A549 (cell line): ENCODE data around the gene MVK. TPM values are rescaled to one million over a fixed set of nuclear protein-coding genes. Genes with fewer than 3 reads are reported as not detected.

Source experiments
- ATAC-seq, 2 experiments: fragments of 200-7000 bp in 1 of 2; fragments of >200 bp in 1 of 2; cut with Nextera tagmentation in 1 of 2; cut with Tn5 transposase in 1 of 2; 3 replicates each; pipeline versions ENCODE4 v1.8.0 to v1.9.1; 2018 to 2020; ENCODE audit warnings: mild to moderate bottlenecking in 1 of 2, moderate library complexity in 1 of 2
- CTCF ChIA-PET: fragments of 300-600 bp; sonication (Branson Sonifier 250); formaldehyde crosslinking; extraction: SDS; loops from one replicate; lab custom pipeline; 2021; ENCODE audit warnings: antibody characterized with exemption, inconsistent platforms; lab: Yijun Ruan, JAX
- POLR2A ChIA-PET: fragments of 350-600 bp; formaldehyde crosslinking; extraction: SDS; loops from one replicate; lab custom pipeline; 2021; ENCODE audit warnings: antibody characterized with exemption, inconsistent platforms; lab: Yijun Ruan, JAX
- DNase-seq, 2 experiments: peaks; one replicate each; pipeline versions ENCODE4 v3.0.0 to v3.0.0-alpha.2; 2011 to 2016; ENCODE audit warnings: low read depth in 1 of 2, low spot score in 1 of 2
- FAIRE-seq: peaks from 2 replicates; lab custom pipeline; 2011; peaks lifted over from hg19 to GRCh38; lab: Jason Lieb, UNC
- H3K27ac ChIP-seq, 2 experiments: fragments of >200 bp; sonication (Bioruptor Twin); formaldehyde crosslinking; 3 replicates each; pipeline ENCODE4 v1.5.1; 2016 to 2017
- H3K4me1 ChIP-seq: fragments of >200 bp; sonication (Bioruptor Twin); formaldehyde crosslinking; 3 replicates; pipeline ENCODE4 v1.6.1; 2016
- H3K4me2 ChIP-seq: fragments of >200 bp; sonication (Bioruptor Twin); formaldehyde crosslinking; 3 replicates; pipeline ENCODE4 v1.6.1; 2016
- H3K4me3 ChIP-seq: fragments of >200 bp; sonication (Bioruptor Twin); formaldehyde crosslinking; 3 replicates; pipeline ENCODE4 v1.5.1; 2016
- H3K9me3 ChIP-seq: fragments of >200 bp; sonication (Bioruptor Twin); formaldehyde crosslinking; 3 replicates; pipeline ENCODE4 v1.6.1; 2016
- ATOH8 ChIP-seq: fragments of 250-450 bp; sonication (Bioruptor Pico); IDR thresholded peaks from 2 replicates; pipeline ENCODE4 v1.5.0; 2020; ENCODE audit warnings: low read depth, mild to moderate bottlenecking, moderate library complexity
- BCL3 ChIP-seq: fragments of >200 bp; sonication (Bioruptor Twin); formaldehyde crosslinking; IDR thresholded peaks from 3 replicates; pipeline ENCODE4 v1.6.1; 2016
- CEBPB ChIP-seq, 2 experiments: fragments of >200 bp in 1 of 2; sonication (Bioruptor Twin) in 1 of 2; formaldehyde crosslinking in 1 of 2; IDR thresholded peaks; 2 replicates each; pipeline ENCODE4 v1.6.1; 2012 to 2016
- CTCF ChIP-seq: fragments of >200 bp; sonication (Bioruptor Twin); formaldehyde crosslinking; IDR thresholded peaks from 3 replicates; pipeline ENCODE4 v1.5.1; 2016
- FOXS1 ChIP-seq: fragments of 250-450 bp; sonication (Bioruptor Pico); IDR thresholded peaks from 2 replicates; pipeline ENCODE4 v1.5.0; 2020; ENCODE audit warnings: mild to moderate bottlenecking, moderate library complexity
- HMGXB4 ChIP-seq: fragments of 250-450 bp; sonication (Bioruptor Pico); IDR thresholded peaks from 2 replicates; pipeline ENCODE4 v1.5.0; 2021; ENCODE audit warnings: mild to moderate bottlenecking, moderate library complexity, borderline replicate concordance
- HOXA7 ChIP-seq: fragments of 250-450 bp; sonication (Bioruptor Pico); IDR thresholded peaks from 2 replicates; pipeline ENCODE4 v1.5.0; 2020; ENCODE audit warnings: mild to moderate bottlenecking, moderate library complexity
- HOXB13 ChIP-seq: fragments of 250-450 bp; sonication (Bioruptor Pico); IDR thresholded peaks from 2 replicates; pipeline ENCODE4 v1.5.0; 2020; ENCODE audit warnings: low read depth, mild to moderate bottlenecking, moderate library complexity
- JUNB ChIP-seq: fragments of >200 bp; sonication (Bioruptor Twin); formaldehyde crosslinking; IDR thresholded peaks from 2 replicates; pipeline ENCODE4 v1.6.1; 2016
- MAFK ChIP-seq: fragments of 450-650 bp; IDR thresholded peaks from 2 replicates; pipeline ENCODE4 v1.6.1; 2014; ENCODE audit not compliant: partially characterized antibody
- NFE2L2 ChIP-seq: fragments of 150-350 bp; conservative IDR thresholded peaks from 2 replicates; pipeline ENCODE4 v1.6.1; 2014; ENCODE audit warnings: low read length
- NPAS2 ChIP-seq: fragments of 250-450 bp; sonication (Bioruptor Pico); IDR thresholded peaks from 2 replicates; pipeline ENCODE4 v1.8.0; 2022; ENCODE audit warnings: mild to moderate bottlenecking, moderate library complexity, borderline replicate concordance
- NR3C1 ChIP-seq: fragments of >200 bp; sonication (Bioruptor Twin); formaldehyde crosslinking; IDR thresholded peaks from 3 replicates; pipeline ENCODE4 v1.6.1; 2017
- PBX3 ChIP-seq: IDR thresholded peaks from 2 replicates; pipeline ENCODE4 v1.6.1; 2012
- PHF8 ChIP-seq: fragments of 200-600 bp; sonication (generic); IDR thresholded peaks from 2 replicates; pipeline ENCODE4 v1.6.1; 2016; ENCODE audit warnings: low read depth, mild to moderate bottlenecking, antibody characterized with exemption, moderate library complexity, borderline replicate concordance
- POLR2AphosphoS2 ChIP-seq: conservative IDR thresholded peaks from 2 replicates; pipeline ENCODE4 v1.6.1; 2012; ENCODE audit warnings: low read length, improper control_type of control experiment, inconsistent platforms
- RNF2 ChIP-seq: fragments of 200-600 bp; sonication (generic); IDR thresholded peaks from 2 replicates; pipeline ENCODE4 v1.6.1; 2016; ENCODE audit warnings: low read depth, mild to moderate bottlenecking, antibody characterized with exemption, moderate library complexity, borderline replicate concordance
- SMC3 ChIP-seq: fragments of >200 bp; sonication (Bioruptor Twin); formaldehyde crosslinking; IDR thresholded peaks from 3 replicates; pipeline ENCODE4 v1.6.1; 2018; ENCODE audit warnings: inconsistent platforms
- SREBF2 ChIP-seq: fragments of 450-650 bp; IDR thresholded peaks from 2 replicates; pipeline ENCODE4 v1.6.1; 2014; ENCODE audit warnings: mild to moderate bottlenecking, moderate library complexity
- TP53 ChIP-seq: fragments of 250-450 bp; sonication (Bioruptor Pico); IDR thresholded peaks from 2 replicates; pipeline ENCODE4 v1.5.0; 2021; ENCODE audit warnings: mild to moderate bottlenecking, moderate library complexity
- ZC3H11A ChIP-seq: fragments of 450-650 bp; IDR thresholded peaks from 2 replicates; pipeline ENCODE4 v1.6.1; 2014; ENCODE audit warnings: antibody characterized with exemption, mild to moderate bottlenecking
- WGBS: methylation state at CpG from one replicate; pipeline ENCODE4 v1.1.6; 2017; ENCODE audit errors: missing lambda C conversion rate; 5-methylcytosine and 5-hydroxymethylcytosine counted together
- polyA plus RNA-seq, 4 experiments: library from polyadenylated mRNA; depleted of rRNA in 3 of 4; stranded (reverse); fragments of >200 nt; fragmentation: RNase III in 1 of 4; extraction: RNeasy Plus Mini Kit Qiagen cat#74134 plus additional on column Dnase treatment in 1 of 4; gene quantifications; 2 replicates in 3 of 4; 3 replicates in 1 of 4; pipeline ENCODE4 v1.2.3, GENCODE V29; 2011 to 2017

MVK gene
- polyA plus RNA-seq, 2 of the 4 experiments (the other 2 are of a cell fraction), result 5.9 to 14.8 TPM

GRCh38 chr12:109598428-109598854 lies 24.8 kb downstream of the MVK start:
- no peak for FAIRE-seq

GRCh38 chr12:109599087-109599486 lies 25.5 kb downstream of the MVK start:
- WGBS, result 76% methylated on average over 7 of the region's 7 CpGs
- DNase-seq (no peak), FAIRE-seq (no peak), ATAC-seq (no peak)
- H3K9me3 ChIP-seq, result no peaks in the 10 kb centered on the region
- TF ChIP-seq PHF8, result no peak
- no peak for TF ChIP-seq JUNB
- TF ChIP-seq HOXA7 (CRISPR knock-in tag), result no peak
- no peak for TF ChIP-seq CEBPB (IDR thresholded peaks at IDR 0.05)
- no peak for TF ChIP-seq PBX3
- TF ChIP-seq CTCF, result no peak
- TF ChIP-seq NFE2L2, result no peak
- no peak for TF ChIP-seq NR3C1
- TF ChIP-seq HMGXB4 (CRISPR knock-in tag), result no peak
- TF ChIP-seq HOXB13, result no peak
- TF ChIP-seq MAFK, result no peak
- no peak for TF ChIP-seq ATOH8
- TF ChIP-seq BCL3, result no peak
- no peak for TF ChIP-seq SMC3
- no peak for TF ChIP-seq NPAS2 (CRISPR knock-in tag)
- no peak for TF ChIP-seq RNF2
- no peak for TF ChIP-seq POLR2AphosphoS2
- no peak for TF ChIP-seq SREBF2
- no peak for TF ChIP-seq FOXS1 (CRISPR knock-in tag)
- no peak for TF ChIP-seq ZC3H11A
- H3K4me2 ChIP-seq, result no peak overlapping the region
- no peak overlapping the region for H3K4me3 ChIP-seq
- H3K4me1 ChIP-seq, result peaks cover 4% of the 10 kb centered on the region
- CTCF ChIA-PET, result interaction anchor here (0.6 to 10.4 kb wide), 23 partner anchors 9 to 1019 kb away, joined by 3 to 162 read pairs (median 11); partner anchors contain the start of gene FAM222A
- no peak overlapping the region for H3K27ac ChIP-seq
- POLR2A ChIA-PET, result no interaction called here

More at GRCh38 chr12:109598428-109598854, 24.8 kb downstream of the MVK start:
- CTCF ChIA-PET, result interaction anchor here (0.6 to 10.4 kb wide), 69 partner anchors 10 to 1019 kb away, joined by 3 to 162 read pairs (median 5); partner anchors contain the start of genes FAM222A, MMAB and MVK
- H3K27ac ChIP-seq, result no peak overlapping the region; a peak in 1 of 6 replicates
- H3K4me1 ChIP-seq, result peaks cover 4% of the 10 kb centered on the region
- POLR2A ChIA-PET, result interaction anchor here (1.6 kb wide), 1 partner anchor 116 kb away, joined by 7 read pairs; no protein-coding TSS in a partner anchor
- no peak overlapping the region for H3K4me3 ChIP-seq
- H3K4me2 ChIP-seq, result no peak overlapping the region
- no peak for DNase-seq
- TF ChIP-seq TP53 (CRISPR knock-in tag), result no peak
- WGBS, result 87% methylated on average over 11 of the region's 11 CpGs
- H3K9me3 ChIP-seq, result no peaks in the 10 kb centered on the region
- no peak for ATAC-seq
